Mesenchymal stem cell (in vitro differentiated cells and primary cell): ENCODE results near the gene SLC38A5.

Source experiments
- DNase-seq: peaks from one replicate; pipeline ENCODE4 v3.0.0-alpha.2; 2013
- H2AFZ ChIP-seq: one replicate; pipeline ENCODE4 v1.6.1; 2013; ENCODE audit warnings: low read depth, mild to moderate bottlenecking, control low read depth, inconsistent platforms, low read length, moderate library complexity
- H2AK5ac ChIP-seq: 2 replicates; pipeline ENCODE4 v1.6.1; 2013; ENCODE audit warnings: low read length, moderate library complexity, mild to moderate bottlenecking, inconsistent platforms; ENCODE audit not compliant: severe bottlenecking
- H2BK120ac ChIP-seq: one replicate; pipeline ENCODE4 v1.6.1; 2013; ENCODE audit warnings: low read depth, mild to moderate bottlenecking, inconsistent platforms, low read length, moderate library complexity
- H2BK12ac ChIP-seq, 2 experiments: one replicate each; pipeline ENCODE4 v1.6.1; 2013; ENCODE audit warnings: inconsistent platforms in 2 of 2, low read length in 2 of 2, mild to moderate bottlenecking in 2 of 2, moderate library complexity in 2 of 2, control low read depth in 1 of 2
- H2BK15ac ChIP-seq: one replicate; pipeline ENCODE4 v1.6.1; 2013; ENCODE audit warnings: mild to moderate bottlenecking, low read depth, inconsistent platforms; ENCODE audit not compliant: poor library complexity, severe bottlenecking
- H2BK5ac ChIP-seq: 2 replicates; pipeline ENCODE4 v1.6.1; 2013; ENCODE audit warnings: low read depth, mild to moderate bottlenecking, low read length, control low read depth, inconsistent platforms; ENCODE audit not compliant: poor library complexity, severe bottlenecking
- H3K14ac ChIP-seq, 2 experiments: one replicate each; pipeline ENCODE4 v1.6.1; 2013; ENCODE audit warnings: inconsistent platforms in 2 of 2, low read length in 2 of 2, control low read depth in 1 of 2, mild to moderate bottlenecking in 1 of 2, moderate library complexity in 1 of 2
- H3K18ac ChIP-seq, 2 experiments: one replicate each; pipeline ENCODE4 v1.6.1; 2013; ENCODE audit warnings: inconsistent platforms in 2 of 2, low read length in 2 of 2, control low read depth in 1 of 2, low read depth in 1 of 2, mild to moderate bottlenecking in 1 of 2
- H3K23ac ChIP-seq, 2 experiments: one replicate each; pipeline ENCODE4 v1.6.1; 2013; ENCODE audit warnings: inconsistent platforms in 2 of 2, low read length in 2 of 2, mild to moderate bottlenecking in 2 of 2, moderate library complexity in 2 of 2, control low read depth in 1 of 2
- H3K27ac ChIP-seq: 2 replicates; pipeline ENCODE4 v1.5.1; 2013; ENCODE audit warnings: mild to moderate bottlenecking, moderate library complexity, low read length, control low read depth, inconsistent platforms; ENCODE audit not compliant: poor library complexity, severe bottlenecking
- H3K27me3 ChIP-seq, 2 experiments: 2 replicates each; pipeline versions ENCODE4 v1.6.1 to v1.7.0; 2013; ENCODE audit warnings: low read length in 2 of 2, mild to moderate bottlenecking in 2 of 2, moderate library complexity in 2 of 2, control low read depth in 1 of 2, inconsistent platforms in 1 of 2; ENCODE audit not compliant: control insufficient read depth in 1 of 2, insufficient read depth in 1 of 2
- H3K36me3 ChIP-seq, 2 experiments: 2 replicates each; pipeline versions ENCODE4 v1.6.1 to v1.7.0; 2013; ENCODE audit warnings: low read length in 2 of 2, control low read depth in 1 of 2, inconsistent platforms in 1 of 2, low read depth in 1 of 2, mild to moderate bottlenecking in 1 of 2; ENCODE audit not compliant: insufficient read depth in 2 of 2, control insufficient read depth in 1 of 2
- H3K4ac ChIP-seq, 2 experiments: one replicate each; pipeline ENCODE4 v1.6.1; 2013; ENCODE audit warnings: inconsistent platforms in 2 of 2, low read length in 2 of 2, mild to moderate bottlenecking in 2 of 2, moderate library complexity in 2 of 2, control low read depth in 1 of 2, low read depth in 1 of 2
- H3K4me1 ChIP-seq: 2 replicates; pipeline ENCODE4 v1.6.1; 2013; ENCODE audit warnings: low read depth, low read length, control low read depth; ENCODE audit not compliant: control insufficient read depth, insufficient read depth
- H3K4me2 ChIP-seq: 2 replicates; pipeline ENCODE4 v1.6.1; 2013; ENCODE audit warnings: low read length, mild to moderate bottlenecking, inconsistent platforms; ENCODE audit not compliant: poor library complexity, severe bottlenecking
- H3K4me3 ChIP-seq, 2 experiments: 2 replicates each; pipeline versions ENCODE4 v1.5.1 to v1.7.0; 2013; ENCODE audit warnings: low read length in 2 of 2, mild to moderate bottlenecking in 2 of 2, control low read depth in 1 of 2, low read depth in 1 of 2; ENCODE audit not compliant: insufficient read depth in 1 of 2
- H3K79me1 ChIP-seq: replicated peaks from 2 replicates; pipeline ENCODE4 v1.6.1; 2013; ENCODE audit warnings: mild to moderate bottlenecking, control low read depth, low read length, inconsistent platforms; ENCODE audit not compliant: poor library complexity, severe bottlenecking
- H3K9ac ChIP-seq: 2 replicates; pipeline ENCODE4 v1.7.0; 2013; ENCODE audit warnings: mild to moderate bottlenecking, low read length, moderate library complexity
- H3K9me3 ChIP-seq: 2 replicates; pipeline ENCODE4 v1.7.0; 2013; ENCODE audit warnings: mild to moderate bottlenecking, low read length; ENCODE audit not compliant: control insufficient read depth
- H4K8ac ChIP-seq: one replicate; pipeline ENCODE4 v1.6.1; 2013; ENCODE audit warnings: inconsistent platforms, mild to moderate bottlenecking, low read length, moderate library complexity
- H4K91ac ChIP-seq: one replicate; pipeline ENCODE4 v1.6.1; 2013; ENCODE audit warnings: mild to moderate bottlenecking, low read length, inconsistent platforms
- WGBS: methylation state at CpG from one replicate; pipeline ENCODE4 v1.1.7; 2013; ENCODE audit warnings: mixed read lengths; 5-methylcytosine and 5-hydroxymethylcytosine counted together

SLC38A5 gene

DNA sequence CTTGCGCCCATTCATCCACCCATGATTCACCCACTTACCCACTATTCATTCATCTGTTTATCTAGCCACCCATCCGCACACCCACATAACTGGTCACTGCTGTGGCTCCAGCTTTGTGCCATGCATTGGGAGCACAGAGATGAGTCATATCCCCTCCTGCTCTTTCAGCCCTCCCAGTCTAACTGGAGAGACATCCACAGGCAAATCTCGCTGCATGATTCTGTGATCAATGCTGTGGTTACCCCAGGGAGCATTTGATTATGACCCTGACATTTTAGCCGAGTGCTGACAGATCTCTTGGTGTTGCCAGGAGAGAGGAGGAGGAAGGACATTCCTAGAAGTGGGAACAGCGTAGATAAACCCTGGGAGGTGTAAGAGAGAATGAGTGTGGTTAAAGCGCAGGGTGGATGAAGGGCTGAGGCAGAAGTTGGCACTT lies 28.3 kb upstream of the SLC38A5 start:
- Histone ChIP-seq H3K23ac (no peak overlapping the region), H2BK120ac (no peak overlapping the region), H3K4me2 (no peak overlapping the region), H3K27me3 (peaks cover 0 to 6% of the 10 kb centered on the region in 2 experiments), H2AFZ (no peak overlapping the region), H3K4me1 (peaks cover 6% of the 10 kb centered on the region), H3K18ac (no peak overlapping the region), H2BK5ac (no peak overlapping the region), H3K79me1 (no peaks in the 10 kb centered on the region), H3K14ac (no peak overlapping the region), H4K8ac (no peak overlapping the region), H3K4ac (no peak overlapping the region), H3K27ac (no peak overlapping the region), H3K4me3 (no peak overlapping the region), H2BK12ac (no peak overlapping the region), H3K36me3 (no peaks in the 10 kb centered on the region), H4K91ac (no peak overlapping the region), H2AK5ac (no peak overlapping the region), H3K9ac (no peak overlapping the region), H3K9me3 (no peaks in the 10 kb centered on the region), H2BK15ac (no peak overlapping the region)
- peak; percentile 78 for DNase-seq
- WGBS, result 10% methylated on average over 6 of the region's 6 CpGs

DNA sequence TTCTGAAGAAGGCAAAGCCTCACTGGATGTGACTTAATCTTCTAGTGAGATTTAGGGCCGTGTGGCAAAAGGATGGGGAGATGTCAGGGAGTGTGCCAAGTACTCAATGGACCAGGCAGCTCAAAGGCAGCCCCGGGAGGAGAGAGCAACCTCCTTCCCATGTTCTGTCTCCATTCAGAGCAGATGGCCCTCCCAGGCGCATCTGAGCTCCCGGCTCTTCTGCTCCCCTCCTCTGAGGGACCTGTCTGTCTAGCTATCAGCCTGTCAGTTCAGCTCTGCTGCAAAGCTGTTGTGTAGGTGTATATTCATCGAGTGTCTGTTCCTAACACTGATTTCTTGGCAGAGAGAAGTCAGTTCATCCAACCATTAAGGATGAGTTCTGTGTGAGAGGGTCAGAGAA lies 27.8 kb upstream of the SLC38A5 start:
- H2BK120ac ChIP-seq, result no peak overlapping the region
- DNase-seq, result no peak
- H3K14ac ChIP-seq, result no peak overlapping the region
- H3K18ac ChIP-seq, result peak overlapping the region; percentile 14 to 34
- WGBS, result 84% methylated on average over 5 of the region's 5 CpGs
- H3K9ac ChIP-seq, result no peak overlapping the region
- H3K27me3 ChIP-seq, result peaks cover 0 to 5% of the 10 kb centered on the region in 2 experiments
- no peak overlapping the region for H2AFZ ChIP-seq
- H3K9me3 ChIP-seq, result no peaks in the 10 kb centered on the region
- H2BK5ac ChIP-seq, result no peak overlapping the region
- peaks cover 6% of the 10 kb centered on the region for H3K4me1 ChIP-seq
- H3K79me1 ChIP-seq, result no peaks in the 10 kb centered on the region
- no peaks in the 10 kb centered on the region for H3K36me3 ChIP-seq
- no peak overlapping the region for H3K23ac ChIP-seq
- peak overlapping the region in 1 of 2 experiments; percentile 15 for H2BK12ac ChIP-seq
- H4K91ac ChIP-seq, result peak overlapping the region; percentile 46
- H4K8ac ChIP-seq, result no peak overlapping the region
- no peak overlapping the region for H2AK5ac ChIP-seq
- H3K4me2 ChIP-seq, result no peak overlapping the region
- peak overlapping the region; percentile 32 for H3K27ac ChIP-seq
- H2BK15ac ChIP-seq, result no peak overlapping the region
- no peak overlapping the region for H3K4ac ChIP-seq
- no peak overlapping the region for H3K4me3 ChIP-seq

DNA sequence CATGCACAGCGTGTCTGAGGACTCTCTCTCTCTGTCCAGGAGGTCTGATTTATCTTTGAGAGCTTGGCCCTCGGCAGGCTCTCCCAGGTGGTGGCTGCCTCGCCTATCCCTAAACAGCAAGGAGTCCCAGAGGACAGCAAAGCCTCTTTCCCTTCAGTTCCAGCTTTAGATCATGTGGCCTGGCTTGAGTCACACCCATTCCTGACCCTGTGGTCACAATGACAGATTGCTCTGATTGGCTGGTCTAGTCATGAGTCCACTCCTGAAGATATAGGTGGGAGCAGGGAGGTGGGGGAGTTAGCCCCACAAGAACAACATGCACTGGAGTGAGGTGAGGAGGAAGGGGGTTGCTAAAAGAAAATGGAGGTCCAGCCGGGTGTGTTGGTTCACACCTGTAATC lies 26.6 kb upstream of the SLC38A5 start:
- no peak overlapping the region for H4K8ac ChIP-seq

DNA sequence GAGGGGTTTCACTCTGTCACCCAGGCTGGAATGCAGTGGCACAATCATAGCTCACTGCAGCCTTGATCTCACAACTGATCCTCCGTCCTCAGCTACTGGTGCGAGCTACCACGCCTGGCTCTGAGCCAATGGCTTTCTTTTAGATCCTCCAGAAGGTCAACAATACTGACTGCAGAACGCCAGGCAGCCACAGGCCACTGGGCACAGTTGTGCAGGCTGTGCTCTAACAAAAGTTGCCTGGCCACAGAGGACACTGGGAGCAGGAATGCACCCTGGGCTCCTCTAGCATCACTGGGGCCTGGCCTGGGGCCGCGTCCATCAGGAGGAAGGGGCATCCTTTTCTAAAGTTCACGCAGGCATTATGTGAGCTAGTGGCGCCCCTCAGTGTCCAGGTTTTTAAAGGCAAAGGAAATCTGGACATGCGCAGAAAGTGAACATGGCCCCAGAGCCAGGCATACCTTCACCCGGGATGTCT lies 23.9 kb upstream of the SLC38A5 start:
- peak overlapping the region; percentile 34 for H4K91ac ChIP-seq
- no peak overlapping the region for H2AK5ac ChIP-seq
- no peak overlapping the region for H2BK5ac ChIP-seq
- no peaks in the 10 kb centered on the region for H3K79me1 ChIP-seq
- H2BK120ac ChIP-seq, result no peak overlapping the region
- H3K4me1 ChIP-seq, result peaks cover 15% of the 10 kb centered on the region
- no peaks in the 10 kb centered on the region for H3K36me3 ChIP-seq
- H3K27me3 ChIP-seq, result peaks cover 0 to 2% of the 10 kb centered on the region in 2 experiments
- peak overlapping the region in 1 of 2 experiments; percentile 5 for H3K18ac ChIP-seq
- no peak overlapping the region for H2AFZ ChIP-seq
- no peak overlapping the region for H3K9ac ChIP-seq
- WGBS, result 45% methylated on average over 10 of the region's 10 CpGs
- no peak overlapping the region for H2BK15ac ChIP-seq
- no peak overlapping the region for H3K4ac ChIP-seq
- H4K8ac ChIP-seq, result no peak overlapping the region
- no peak overlapping the region for H3K4me3 ChIP-seq
- H3K9me3 ChIP-seq, result peaks cover 3% of the 10 kb centered on the region
- H3K4me2 ChIP-seq, result no peak overlapping the region
- no peak overlapping the region for H2BK12ac ChIP-seq
- H3K23ac ChIP-seq, result no peak overlapping the region
- H3K14ac ChIP-seq, result no peak overlapping the region
- DNase-seq, result peak; percentile 52
- no peak overlapping the region for H3K27ac ChIP-seq

More for the DNA sequence above, 26.6 kb upstream of the SLC38A5 start:
- no peak overlapping the region for H2BK12ac ChIP-seq
- H2BK15ac ChIP-seq, result no peak overlapping the region
- no peak overlapping the region for H4K91ac ChIP-seq
- 70% methylated on average over 2 of the region's 4 CpGs for WGBS
- H3K27ac ChIP-seq, result no peak overlapping the region
- H2AK5ac ChIP-seq, result no peak overlapping the region
- H3K9ac ChIP-seq, result no peak overlapping the region
- H2AFZ ChIP-seq, result no peak overlapping the region
- H3K18ac ChIP-seq, result no peak overlapping the region
- no peak overlapping the region for H3K4me3 ChIP-seq
- peaks cover 0 to 2% of the 10 kb centered on the region in 2 experiments for H3K27me3 ChIP-seq
- H3K14ac ChIP-seq, result no peak overlapping the region
- no peaks in the 10 kb centered on the region for H3K79me1 ChIP-seq
- no peak overlapping the region for H3K4me2 ChIP-seq
- H3K9me3 ChIP-seq, result no peaks in the 10 kb centered on the region
- no peak overlapping the region for H3K4ac ChIP-seq
- H3K23ac ChIP-seq, result no peak overlapping the region
- peaks cover 14% of the 10 kb centered on the region for H3K4me1 ChIP-seq
- no peak overlapping the region for H2BK5ac ChIP-seq
- no peak for DNase-seq
- H3K36me3 ChIP-seq, result no peaks in the 10 kb centered on the region
- no peak overlapping the region for H2BK120ac ChIP-seq
